ENCODE results near the gene C14orf180.
A peak's percentile ranks its signal among the peaks of the same experiment; 100 is the strongest.

C14orf180 gene

GRCh38 chr14:104561632-104562495 is 17.7 kb upstream of the C14orf180 start:
- DNase-seq = no peak

- no peak for DNase-seq
Measured at GRCh38 chr14:104562606-104563005, 17.0 kb upstream of the C14orf180 start.

GRCh38 chr14:104563191-104563741 is 16.3 kb upstream of the C14orf180 start:
- DNase-seq = no peak

GRCh38 chr14:104563742-104564615 is 15.6 kb upstream of the C14orf180 start:
- DNase-seq = peak; percentile 72

GRCh38 chr14:104564744-104565679 is 14.6 kb upstream of the C14orf180 start:
- no peak for DNase-seq

- DNase-seq = no peak
Measured at GRCh38 chr14:104567141-104567956, 12.2 kb upstream of the C14orf180 start.

GRCh38 chr14:104567957-104568225 is 11.7 kb upstream of the C14orf180 start:
- DNase-seq = no peak

GRCh38 chr14:104568620-104569019 is 10.9 kb upstream of the C14orf180 start:
- no peak for DNase-seq

- DNase-seq = no peak
Measured at GRCh38 chr14:104569435-104569834, 10.1 kb upstream of the C14orf180 start.

- DNase-seq = no peak
Measured at GRCh38 chr14:104571246-104571645, 8.3 kb upstream of the C14orf180 start.

- no peak for DNase-seq
Measured at GRCh38 chr14:104572024-104572626, 7.4 kb upstream of the C14orf180 start.

GRCh38 chr14:104572668-104573067 is 6.9 kb upstream of the C14orf180 start:
- no peak for DNase-seq

- DNase-seq = no peak
Measured at GRCh38 chr14:104573930-104574329, 5.6 kb upstream of the C14orf180 start.

GRCh38 chr14:104574536-104574935 is 5.0 kb upstream of the C14orf180 start:
- DNase-seq = no peak

- no peak for DNase-seq
Measured at GRCh38 chr14:104574978-104575583, 4.5 kb upstream of the C14orf180 start.

- DNase-seq = no peak
Measured at GRCh38 chr14:104576232-104576969, 3.2 kb upstream of the C14orf180 start.

- DNase-seq = no peak
Measured at GRCh38 chr14:104576970-104577332, 2.6 kb upstream of the C14orf180 start.

- DNase-seq = no peak
Measured at GRCh38 chr14:104577426-104577825, 2.1 kb upstream of the C14orf180 start.

GRCh38 chr14:104577847-104578301 is 1.7 kb upstream of the C14orf180 start:
- DNase-seq = no peak

GRCh38 chr14:104578321-104578720 is 1.2 kb upstream of the C14orf180 start:
- DNase-seq = no peak

Measured in activated naive CD4-positive, alpha-beta T cell treated with anti-CD3 and anti-CD28 coated beads, Interleukin-2, amount 50 U/mL, for 16 hours (primary cell).